PC-9 (cell line): ENCODE measurements around the gene MALAT1. TPM values are rescaled to one million over a fixed set of nuclear protein-coding genes. Genes with fewer than 3 reads are reported as not detected.
A peak's percentile ranks its signal among the peaks of the same experiment; 100 is the strongest.

Experiments
- BruUV-seq: library from RNA; stranded (reverse); fragments of 400-500 nt; replicated peaks from 2 replicates; lab custom pipeline; 2021; lab: Mats Ljungman, UMichigan
- CTCF ChIA-PET: fragments of 300-600 bp; sonication (Branson Sonifier 250); formaldehyde crosslinking; loops from one replicate; lab custom pipeline; 2022; ENCODE audit warnings: antibody characterized with exemption; lab: Charles Lee
- POLR2A ChIA-PET: fragments of 300-600 bp; sonication (Branson Sonifier 250); formaldehyde crosslinking; loops from one replicate; lab custom pipeline; 2022; ENCODE audit warnings: antibody characterized with exemption; ENCODE audit not compliant: unreplicated experiment; lab: Charles Lee
- DNase-seq, 2 experiments: peaks; one replicate each; pipeline versions ENCODE4 v3.0.0 to v3.0.0-alpha.2; 2015 to 2022; ENCODE audit warnings: mixed read lengths in 1 of 2
- H2AFZ ChIP-seq: fragments of 200-600 bp; sonication (generic); 2 replicates; pipeline ENCODE4 v1.8.1; 2017; ENCODE audit warnings: antibody characterized with exemption
- H3F3A ChIP-seq: fragments of 200-600 bp; sonication (generic); 2 replicates; pipeline ENCODE4 v1.8.1; 2017; ENCODE audit warnings: antibody characterized with exemption, mild to moderate bottlenecking, low read depth; ENCODE audit not compliant: insufficient read depth
- H3K27ac ChIP-seq: fragments of 200-600 bp; sonication (generic); 2 replicates; pipeline ENCODE4 v1.6.1; 2016; ENCODE audit warnings: mixed run types
- H3K27me3 ChIP-seq: fragments of 200-600 bp; sonication (generic); 2 replicates; pipeline ENCODE4 v1.6.1; 2016; ENCODE audit warnings: low read depth, mixed run types; ENCODE audit not compliant: insufficient read depth
- H3K36me3 ChIP-seq: fragments of 200-600 bp; sonication (generic); 2 replicates; pipeline ENCODE4 v1.6.1; 2016; ENCODE audit warnings: low read depth, mixed run types
- H3K4me1 ChIP-seq: fragments of 200-600 bp; sonication (generic); replicated peaks from 2 replicates; pipeline ENCODE4 v1.6.1; 2016; ENCODE audit warnings: mixed run types; ENCODE audit not compliant: insufficient read depth
- H3K4me2 ChIP-seq: fragments of 200-600 bp; sonication (generic); 2 replicates; pipeline ENCODE4 v1.6.1; 2017; ENCODE audit warnings: mixed run types
- H3K4me3 ChIP-seq: fragments of 200-600 bp; sonication (generic); 2 replicates; pipeline ENCODE4 v1.6.1; 2016; ENCODE audit warnings: mixed run types
- H3K79me2 ChIP-seq: fragments of 200-600 bp; sonication (generic); 2 replicates; pipeline ENCODE4 v1.6.1; 2017; ENCODE audit warnings: low read depth, mixed run types
- H3K9me2 ChIP-seq: fragments of 200-600 bp; sonication (generic); 2 replicates; pipeline ENCODE4 v1.8.1; 2017; ENCODE audit warnings: mild to moderate bottlenecking; ENCODE audit not compliant: insufficient read depth
- H3K9me3 ChIP-seq: fragments of 200-600 bp; sonication (generic); 2 replicates; pipeline ENCODE4 v1.8.1; 2016; ENCODE audit warnings: low read depth; ENCODE audit not compliant: insufficient read depth
- H4K20me1 ChIP-seq: fragments of 200-600 bp; sonication (generic); 2 replicates; pipeline ENCODE4 v1.8.1; 2017; ENCODE audit not compliant: insufficient read depth
- CTCF ChIP-seq: fragments of 200-600 bp; sonication (generic); conservative IDR thresholded peaks from 2 replicates; pipeline ENCODE4 v1.6.1; 2017; ENCODE audit warnings: mixed run types, antibody characterized with exemption, mild to moderate bottlenecking, moderate library complexity
- EZH2 ChIP-seq: fragments of 200-600 bp; sonication (generic); IDR thresholded peaks from 2 replicates; pipeline ENCODE4 v1.8.0; 2017; ENCODE audit warnings: antibody characterized with exemption, low read depth
- intact Hi-C: fragments of 100-400 bp; cut with micrococcal nuclease; formaldehyde crosslinking; loops from one replicate; pipeline ENCODE4 v1.10.0; 2022; ENCODE audit not compliant: unreplicated experiment
- total RNA-seq: library from RNA; stranded (reverse); gene quantifications from 2 replicates; pipeline ENCODE4 v1.2.3, GENCODE V29; 2021

MALAT1 gene
- total RNA-seq, 1 experiment from 2014 or later = 6,494 TPM

GRCh38 chr11:65549096-65549495 lies 50.3 kb downstream of the MALAT1 start:
- Histone ChIP-seq H3K4me3 (no peak overlapping the region), H3K27me3 (no peaks in the 10 kb centered on the region), H2AFZ (no peak overlapping the region), H3K4me2 (no peak overlapping the region), H4K20me1 (peaks cover 18% of the 10 kb centered on the region), H3K79me2 (peaks cover 19% of the 10 kb centered on the region), H3K4me1 (peaks cover 18% of the 10 kb centered on the region), H3F3A (peaks cover 71% of the 10 kb centered on the region), H3K27ac (no peak overlapping the region), H3K9me3 (no peaks in the 10 kb centered on the region), H3K9me2 (no peaks in the 10 kb centered on the region), H3K36me3 (peaks cover 56% of the 10 kb centered on the region)
- DNase-seq = no peak
- intact Hi-C loops = no loop called here
- no TSS peak for BruUV-seq
- no peak for TF ChIP-seq CTCF
- no peak for TF ChIP-seq EZH2
- CTCF ChIA-PET = interaction anchor here (0.5 to 0.6 kb wide), 3 partner anchors 138 to 507 kb away, joined by 6 to 9 read pairs (median 8); no protein-coding TSS in a partner anchor
- POLR2A ChIA-PET = no interaction called here

GRCh38 chr11:65551572-65552387 lies 52.9 kb downstream of the MALAT1 start:
- DNase-seq = peak; percentile 63 to 75
- peaks cover 41% of the 10 kb centered on the region for H3K4me1 ChIP-seq
- no peak overlapping the region for H3K4me2 ChIP-seq

More at GRCh38 chr11:65551572-65552387, 52.9 kb downstream of the MALAT1 start:
- Histone ChIP-seq H3K9me3 (no peaks in the 10 kb centered on the region), H3K36me3 (peaks cover 47% of the 10 kb centered on the region), H3K4me3 (no peak overlapping the region), H2AFZ (no peak overlapping the region), H4K20me1 (peaks cover 17% of the 10 kb centered on the region), H3F3A (peaks cover 70% of the 10 kb centered on the region), H3K27me3 (no peaks in the 10 kb centered on the region), H3K79me2 (peaks cover 42% of the 10 kb centered on the region), H3K27ac (no peak overlapping the region), H3K9me2 (no peaks in the 10 kb centered on the region)
- BruUV-seq = TSS peak; percentile 5
- POLR2A ChIA-PET = interaction anchor here (0.5 kb wide), 1 partner anchor 290 kb away, joined by 3 read pairs; the partner anchor contains the start of gene POLA2
- CTCF ChIA-PET = interaction anchor here (0.5 to 1.2 kb wide), 2 partner anchors 10 to 24 kb away, joined by 3 read pairs; no protein-coding TSS in a partner anchor
- intact Hi-C loops = no loop called here
- TF ChIP-seq EZH2 (no peak), CTCF (peak; percentile 70)
